Stimulated activated CD4-positive, alpha-beta T cell treated with anti-CD3 and anti-CD28 coated beads, Interleukin-12 subunit alpha, Interleukin-12 subunit beta, amount 100 ng/mL, for 4 hours (primary cell): ENCODE measurements around the gene SUCO.
"Not testable (repeated sequence)": the region's sequence is repeated elsewhere in the genome, so short reads cannot be mapped to it uniquely, and the experiment has no call there.

Experiments
- DNase-seq: peaks from one replicate; pipeline ENCODE4 v3.0.0-alpha.2; 2020

Gene SUCO

GRCh38 chr1:172532700-172533512 is at the start of gene SUCO:
TSS of gene SUCO (plus strand) at chr1:172533150. CDS start at chr1:172533436, 286 bp downstream.
- DNase-seq = peak; percentile 99

- DNase-seq = no peak
Measured at GRCh38 chr1:172483448-172483847, 49.5 kb upstream of the SUCO start.

- DNase-seq = no peak
Measured at GRCh38 chr1:172484252-172484651, 48.7 kb upstream of the SUCO start.

- no peak for DNase-seq
Measured at GRCh38 chr1:172485626-172486025, 47.3 kb upstream of the SUCO start.

- DNase-seq = no peak
Measured at GRCh38 chr1:172486805-172487454, 46.0 kb upstream of the SUCO start.

- DNase-seq = no peak
Measured at GRCh38 chr1:172487550-172487949, 45.4 kb upstream of the SUCO start.

GRCh38 chr1:172488393-172488792 is 44.6 kb upstream of the SUCO start:
- DNase-seq = no peak

GRCh38 chr1:172489847-172490246 is 43.1 kb upstream of the SUCO start:
- DNase-seq = no peak

GRCh38 chr1:172492421-172492820 is 40.5 kb upstream of the SUCO start:
- DNase-seq = no peak

GRCh38 chr1:172494166-172494565 is 38.8 kb upstream of the SUCO start:
- DNase-seq = no peak

- not testable (repeated sequence) for DNase-seq
Measured at GRCh38 chr1:172496127-172496526, 36.8 kb upstream of the SUCO start.

GRCh38 chr1:172496678-172497077 is 36.3 kb upstream of the SUCO start:
- no peak for DNase-seq

- DNase-seq = no peak
Measured at GRCh38 chr1:172497230-172497629, 35.7 kb upstream of the SUCO start.

- no peak for DNase-seq
Measured at GRCh38 chr1:172498857-172499256, 34.1 kb upstream of the SUCO start.

GRCh38 chr1:172499636-172500141 is 33.3 kb upstream of the SUCO start:
- DNase-seq = no peak

- no peak for DNase-seq
Measured at GRCh38 chr1:172500207-172500606, 32.7 kb upstream of the SUCO start.

GRCh38 chr1:172507741-172508140 is 25.2 kb upstream of the SUCO start:
- no peak for DNase-seq

GRCh38 chr1:172510479-172510878 is 22.5 kb upstream of the SUCO start:
- DNase-seq = no peak

- no peak for DNase-seq
Measured at GRCh38 chr1:172512591-172512990, 20.4 kb upstream of the SUCO start.

GRCh38 chr1:172513479-172513878 is 19.5 kb upstream of the SUCO start:
- no peak for DNase-seq

- DNase-seq = no peak
Measured at GRCh38 chr1:172514108-172514507, 18.8 kb upstream of the SUCO start.

GRCh38 chr1:172515436-172515835 is 17.5 kb upstream of the SUCO start:
- no peak for DNase-seq

GRCh38 chr1:172515927-172516326 is 17.0 kb upstream of the SUCO start:
- no peak for DNase-seq

- no peak for DNase-seq
Measured at GRCh38 chr1:172517081-172517480, 15.9 kb upstream of the SUCO start.
